MCF 10A (cell line): ENCODE measurements around the gene NAP1L5. TPM values are rescaled to one million over a fixed set of nuclear protein-coding genes. Genes with fewer than 3 reads are reported as not detected.

ENCODE experiments used
- BruUV-seq: library from RNA; stranded (reverse); fragments of 400-500 nt; replicated peaks from 2 replicates; lab custom pipeline; 2021; lab: Mats Ljungman, UMichigan
- CTCF ChIA-PET: fragments of 300-600 bp; sonication (Branson Sonifier 250); formaldehyde crosslinking; extraction: SDS; loops from one replicate; lab custom pipeline; 2021; ENCODE audit warnings: antibody characterized with exemption, inconsistent platforms; lab: Yijun Ruan, JAX
- POLR2A ChIA-PET: fragments of 300-600, 350-650 bp; sonication (Branson Sonifier 250); formaldehyde crosslinking; extraction: SDS; loops from one replicate; lab custom pipeline; 2020; ENCODE audit warnings: antibody characterized with exemption, inconsistent platforms; lab: Yijun Ruan, JAX
- DNase-seq: peaks from one replicate; pipeline ENCODE4 v3.0.0-alpha.2; 2018; ENCODE audit not compliant: unreplicated experiment
- H3K27ac Mint-ChIP-seq: one replicate; pipeline ENCODE4 v1.8.0; 2022; ENCODE audit warnings: mild to moderate bottlenecking, low read depth, mixed read lengths; ENCODE audit not compliant: unreplicated experiment
- H3K27me3 Mint-ChIP-seq: one replicate; pipeline ENCODE4 v1.8.0; 2022; ENCODE audit warnings: mixed read lengths; ENCODE audit not compliant: insufficient read depth, unreplicated experiment
- H3K36me3 Mint-ChIP-seq: one replicate; pipeline ENCODE4 v1.8.0; 2022; ENCODE audit warnings: mild to moderate bottlenecking, moderate library complexity, mixed read lengths; ENCODE audit not compliant: insufficient read depth, unreplicated experiment
- H3K4me1 Mint-ChIP-seq: one replicate; pipeline ENCODE4 v1.8.0; 2022; ENCODE audit warnings: mixed read lengths; ENCODE audit not compliant: insufficient read depth, unreplicated experiment
- H3K4me3 Mint-ChIP-seq: one replicate; pipeline ENCODE4 v1.8.0; 2022; ENCODE audit warnings: mild to moderate bottlenecking, moderate library complexity, mixed read lengths; ENCODE audit not compliant: unreplicated experiment
- H3K9me3 Mint-ChIP-seq: one replicate; pipeline ENCODE4 v1.8.0; 2022; ENCODE audit warnings: mixed read lengths; ENCODE audit not compliant: unreplicated experiment
- CTCF ChIP-seq: fragments of 200-600 bp; IDR thresholded peaks from one replicate; pipeline ENCODE4 v1.8.0; 2022; ENCODE audit warnings: antibody characterized with exemption, mild to moderate bottlenecking; ENCODE audit not compliant: unreplicated experiment
- intact Hi-C: fragments of 100-400 bp; cut with micrococcal nuclease; formaldehyde crosslinking; loops from 2 replicates; pipeline ENCODE4 v1.14.1; 2022
- total RNA-seq: library from RNA; stranded (reverse); gene quantifications from 2 replicates; pipeline ENCODE4 v1.2.3, GENCODE V29; 2022

Gene NAP1L5
- total RNA-seq, 1 experiment from 2014 or later = 0.30 TPM

GRCh38 chr4:88659055-88659889 is 38.4 kb downstream of the NAP1L5 start:
- H3K27ac Mint-ChIP-seq = peak overlapping the region; percentile 50
- no peaks in the 10 kb centered on the region for H3K9me3 Mint-ChIP-seq
- H3K4me1 Mint-ChIP-seq = peaks cover 15% of the 10 kb centered on the region
- intact Hi-C loops = loop anchor here (1.0 to 5.0 kb wide), 3 partner anchors 47 to 120 kb away; no protein-coding TSS in a partner anchor
- ChIA-PET POLR2A (interaction anchor here (0.5 to 1.4 kb wide), 18 partner anchors 9 to 134 kb away, joined by 3 to 29 read pairs (median 5); partner anchors contain the start of genes HERC3 and PYURF), CTCF (interaction anchor here (0.6 to 8.0 kb wide), 41 partner anchors 8 to 1489 kb away, joined by 3 to 149 read pairs (median 4); partner anchors contain the start of genes FAM13A, HERC3, NAP1L5 and PYURF)
- H3K4me3 Mint-ChIP-seq = no peak overlapping the region
- DNase-seq = peak; percentile 79
- no TSS peak for BruUV-seq
- H3K27me3 Mint-ChIP-seq = no peaks in the 10 kb centered on the region
- peaks cover 42% of the 10 kb centered on the region for H3K36me3 Mint-ChIP-seq
- peak; percentile 76 for TF ChIP-seq CTCF

GRCh38 chr4:88655226-88655625 is 42.4 kb downstream of the NAP1L5 start:
- ChIA-PET CTCF (interaction anchor here (0.6 to 4.0 kb wide), 3 partner anchors 116 to 616 kb away, joined by 3 to 26 read pairs (median 4); no protein-coding TSS in a partner anchor), POLR2A (no interaction called here)

GRCh38 chr4:88653371-88653946 is 44.2 kb downstream of the NAP1L5 start:
- Mint-ChIP-seq H3K27ac (no peak overlapping the region), H3K4me3 (no peak overlapping the region), H3K27me3 (no peaks in the 10 kb centered on the region), H3K9me3 (no peaks in the 10 kb centered on the region), H3K4me1 (peaks cover 7% of the 10 kb centered on the region), H3K36me3 (peaks cover 27% of the 10 kb centered on the region)
- intact Hi-C loops = no loop called here
- DNase-seq = no peak
- no TSS peak for BruUV-seq
- ChIA-PET CTCF (interaction anchor here (0.6 to 4.8 kb wide), 3 partner anchors 44 to 114 kb away, joined by 3 to 27 read pairs (median 3); partner anchors contain the start of gene HERC3), POLR2A (interaction anchor here (0.7 to 1.6 kb wide), 4 partner anchors 19 to 124 kb away, joined by 3 to 7 read pairs (median 3); partner anchors contain the start of gene HERC3)
- TF ChIP-seq CTCF = no peak

More at GRCh38 chr4:88655226-88655625, 42.4 kb downstream of the NAP1L5 start:
- Mint-ChIP-seq H3K27ac (no peak overlapping the region), H3K4me1 (peaks cover 8% of the 10 kb centered on the region), H3K27me3 (no peaks in the 10 kb centered on the region), H3K9me3 (no peaks in the 10 kb centered on the region), H3K4me3 (no peak overlapping the region), H3K36me3 (peaks cover 41% of the 10 kb centered on the region)
- intact Hi-C loops = loop anchor here (5.0 kb wide), 1 partner anchor 43 kb away; no protein-coding TSS in a partner anchor
- no peak for DNase-seq
- TF ChIP-seq CTCF = no peak
- BruUV-seq = no TSS peak
